Lower lobe of right lung (tissue), 2 donors: ENCODE measurements around the gene PCSK6. TPM values are rescaled to one million over a fixed set of nuclear protein-coding genes. Genes with fewer than 3 reads are reported as not detected.
"Not testable (repeated sequence)": the region's sequence is repeated elsewhere in the genome, so short reads cannot be mapped to it uniquely, and the experiment has no call there.

Source experiments
- ATAC-seq, 2 donors: fragments of 200-7000 bp; cut with Tn5 transposase; one replicate each; pipeline ENCODE4 v1.9.1; 2020 to 2022; ENCODE audit warnings: mild to moderate bottlenecking in 2 of 2, moderate library complexity in 2 of 2
- DNase-seq: peaks from one replicate; pipeline ENCODE4 v3.0.0-alpha.2; 2020
- H3K27ac ChIP-seq: fragments of 200-600 bp; one replicate; pipeline ENCODE4 v1.8.0; 2022
- H3K27me3 ChIP-seq: fragments of 200-600 bp; one replicate; pipeline ENCODE4 v1.8.0; 2022; ENCODE audit warnings: low read depth
- H3K36me3 ChIP-seq: fragments of 200-600 bp; one replicate; pipeline ENCODE4 v1.8.0; 2022; ENCODE audit warnings: mild to moderate bottlenecking
- H3K4me1 ChIP-seq: fragments of 200-600 bp; one replicate; pipeline ENCODE4 v1.8.0; 2022
- H3K4me3 ChIP-seq: fragments of 200-600 bp; one replicate; pipeline ENCODE4 v1.8.0; 2022; ENCODE audit warnings: mild to moderate bottlenecking
- H3K9me3 ChIP-seq: fragments of 200-600 bp; one replicate; pipeline ENCODE4 v1.8.0; 2022
- CTCF ChIP-seq: fragments of 200-600 bp; IDR thresholded peaks from one replicate; pipeline ENCODE4 v1.8.0; 2022; ENCODE audit warnings: antibody characterized with exemption, mild to moderate bottlenecking
- intact Hi-C: fragments of 100-400 bp; cut with DNase I; formaldehyde crosslinking; loops from one replicate; pipeline ENCODE4 v1.11.0; 2022
- total RNA-seq: library from RNA; stranded (reverse); fragmentation: NEBNext Ultra II Directional; extraction: Animal tissue kit (Norgen Biotek cat#: 25700); gene quantifications from one replicate; pipeline ENCODE4 v1.2.1, GENCODE V29; 2021
- donor health status: DM: no; HTN: yes; CAD: no; lungs with severe emphysema.

PCSK6 gene
- total RNA-seq, 1 donor from 2014 or later: 12.3 TPM

- no peaks in the 10 kb centered on the region for H3K9me3 ChIP-seq
- intact Hi-C loops: no loop called here
- H3K27me3 ChIP-seq: no peaks in the 10 kb centered on the region
- no peak for TF ChIP-seq CTCF
- H3K4me3 ChIP-seq: no peak overlapping the region
- H3K4me1 ChIP-seq: no peaks in the 10 kb centered on the region
- no peak overlapping the region for H3K27ac ChIP-seq
- DNase-seq (no peak), ATAC-seq (no peak)
- no peaks in the 10 kb centered on the region for H3K36me3 ChIP-seq
Observed at GRCh38 chr15:101407966-101408775, 81.3 kb downstream of the PCSK6 start.

- Histone ChIP-seq H3K9me3 (no peaks in the 10 kb centered on the region), H3K4me1 (no peaks in the 10 kb centered on the region), H3K36me3 (no peaks in the 10 kb centered on the region), H3K4me3 (no peak overlapping the region), H3K27me3 (no peaks in the 10 kb centered on the region), H3K27ac (no peak overlapping the region)
- TF ChIP-seq CTCF: no peak
- ATAC-seq (no peak), DNase-seq (no peak)
- intact Hi-C loops: no loop called here
Observed at GRCh38 chr15:101407439-101407838, 82.1 kb downstream of the PCSK6 start.

GRCh38 chr15:101406526-101407195 is 82.8 kb downstream of the PCSK6 start:
- Histone ChIP-seq H3K27ac (no peak overlapping the region), H3K9me3 (no peaks in the 10 kb centered on the region), H3K27me3 (no peaks in the 10 kb centered on the region), H3K4me1 (no peaks in the 10 kb centered on the region), H3K36me3 (no peaks in the 10 kb centered on the region), H3K4me3 (no peak overlapping the region)
- intact Hi-C loops: no loop called here
- DNase-seq (no peak), ATAC-seq (peak in 1 of 2 donors; percentile 15)
- no peak for TF ChIP-seq CTCF

GRCh38 chr15:101406036-101406435 is 83.5 kb downstream of the PCSK6 start:
- Histone ChIP-seq H3K27ac (no peak overlapping the region), H3K4me3 (no peak overlapping the region), H3K9me3 (no peaks in the 10 kb centered on the region), H3K27me3 (no peaks in the 10 kb centered on the region), H3K4me1 (no peaks in the 10 kb centered on the region), H3K36me3 (no peaks in the 10 kb centered on the region)
- no peak for DNase-seq
- intact Hi-C loops: no loop called here
- no peak for ATAC-seq
- no peak for TF ChIP-seq CTCF

- no peaks in the 10 kb centered on the region for H3K27me3 ChIP-seq
- H3K9me3 ChIP-seq: no peaks in the 10 kb centered on the region
- no peak overlapping the region for H3K27ac ChIP-seq
- intact Hi-C loops: no loop called here
- ATAC-seq (no peak), DNase-seq (no peak)
- no peaks in the 10 kb centered on the region for H3K4me1 ChIP-seq
- H3K4me3 ChIP-seq: no peak overlapping the region
- TF ChIP-seq CTCF: no peak
- no peaks in the 10 kb centered on the region for H3K36me3 ChIP-seq
Observed at GRCh38 chr15:101404245-101404644, 85.3 kb downstream of the PCSK6 start.

DNA sequence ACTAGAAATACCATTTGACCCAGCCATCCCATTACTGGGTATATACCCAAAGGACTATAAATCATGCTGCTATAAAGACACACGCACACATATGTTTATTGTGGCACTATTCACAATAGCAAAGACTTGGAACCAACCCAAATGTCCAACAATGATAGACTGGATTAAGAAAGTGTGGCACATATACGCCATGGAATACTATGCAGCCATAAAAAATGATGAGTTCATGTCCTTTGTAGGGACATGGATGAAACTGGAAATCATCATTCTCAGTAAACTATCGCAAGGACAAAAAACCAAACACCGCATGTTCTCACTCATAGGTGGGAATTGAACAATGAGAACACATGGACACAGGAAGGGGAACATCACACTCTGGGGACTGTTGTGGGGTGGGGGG is 86.6 kb downstream of the PCSK6 start:
- H3K4me1 ChIP-seq, DNase-seq, H3K27me3 ChIP-seq, H3K9me3 ChIP-seq, H3K36me3 ChIP-seq, intact Hi-C loops, H3K4me3 ChIP-seq, H3K27ac ChIP-seq, ATAC-seq: not testable (repeated sequence)
